ENCODE data around the gene OR2T8.

OR2T8 gene

GRCh38 chr1:247962911-247963588, 43.0 kb downstream of the OR2T8 start:
- DNase-seq (ENCODE audit: low read depth in 2 of 2) = no peak

- no peak for DNase-seq (ENCODE audit: low read depth in 2 of 2)
These were observed 44.9 kb downstream of the OR2T8 start, which contains the start of gene OR2AK2 for GRCh38 chr1:247964933-247965332. Gene OR2AK2 (plus strand): TSS chr1:247965233. CDS start chr1:247965377, 144 bp downstream.

GRCh38 chr1:247966532-247967204, 46.6 kb downstream of the OR2T8 start:
- no peak for DNase-seq (ENCODE audit: low read depth in 2 of 2)

All from stimulated activated CD8-positive, alpha-beta memory T cell treated with anti-CD3 and anti-CD28 coated beads, Interleukin-2, amount 100 ng/mL, for 48 hours (primary cell).